ENCODE data around the gene SERPINB10.
"Not testable (repeated sequence)": the region's sequence is repeated elsewhere in the genome, so short reads cannot be mapped to it uniquely, and the experiment has no call there.

SERPINB10 gene

DNA sequence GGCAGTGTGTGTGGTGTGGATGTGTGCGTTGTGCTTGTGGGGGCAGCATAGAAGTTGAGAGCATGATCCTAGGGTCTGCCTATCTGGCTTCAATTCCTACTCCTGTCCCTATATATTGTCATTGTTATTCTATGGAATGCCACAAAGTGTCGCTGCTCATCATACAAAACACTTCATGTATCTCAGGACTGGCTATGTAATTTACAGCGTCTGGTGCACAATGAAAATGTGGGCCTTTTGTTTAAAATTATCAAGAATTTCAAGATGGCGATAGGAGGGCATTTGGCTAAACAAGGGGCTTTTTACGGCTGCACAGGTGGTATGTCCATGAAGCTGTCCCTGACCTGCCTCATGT is 16.8 kb upstream of the SERPINB10 start:
- DNase-seq = no peak

DNA sequence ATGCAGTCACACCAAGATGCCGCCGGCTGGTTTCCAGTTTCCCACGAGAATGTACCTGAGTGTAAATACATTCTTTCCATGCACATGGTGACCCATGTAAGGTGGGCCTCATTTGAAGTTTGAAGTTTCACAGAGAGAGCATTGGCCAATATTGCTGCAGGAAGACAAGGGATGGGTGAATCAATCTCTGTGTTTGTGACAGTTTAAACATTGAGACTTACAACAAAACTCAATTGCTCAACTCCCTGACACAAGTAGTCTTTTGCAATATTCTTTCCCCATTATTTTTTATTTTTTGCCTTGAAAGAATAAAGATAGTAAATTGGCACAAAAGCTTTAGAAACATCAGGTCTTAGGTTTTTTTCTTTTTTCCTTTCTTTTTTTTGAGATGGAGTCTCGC is 15.2 kb upstream of the SERPINB10 start:
- DNase-seq = no peak

DNA sequence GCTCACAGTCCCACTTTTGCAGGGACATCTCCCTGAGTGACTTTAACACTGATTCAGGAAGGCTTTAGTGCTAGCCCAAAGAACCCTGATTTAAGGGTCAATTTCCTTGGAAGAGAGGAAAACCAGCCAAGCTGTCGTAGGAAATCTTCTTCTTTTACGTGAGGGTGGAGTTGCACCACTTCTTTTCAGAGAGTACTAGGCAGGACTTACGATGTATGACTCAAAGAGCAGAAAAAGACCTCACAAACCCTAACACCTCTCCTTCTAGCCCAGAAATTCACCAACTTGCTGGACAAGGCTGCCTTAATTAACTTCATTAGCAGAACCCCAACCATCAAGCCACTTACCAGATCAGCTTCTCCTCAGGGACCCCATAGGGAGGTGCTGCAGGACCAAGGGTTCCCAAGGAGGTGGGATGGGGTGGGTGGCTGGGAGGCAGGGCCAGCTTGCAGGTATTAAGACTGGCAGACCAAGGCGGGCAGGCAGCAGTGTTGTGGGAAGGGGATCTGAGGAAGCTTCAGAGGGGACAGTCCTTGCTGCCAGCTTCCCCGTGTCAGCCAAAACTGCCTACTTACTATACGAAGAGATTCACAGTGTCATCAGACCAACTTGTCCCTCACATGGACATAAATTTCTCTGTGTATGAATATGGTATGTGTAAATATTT is 13.5 kb upstream of the SERPINB10 start:
- no peak for DNase-seq

DNA sequence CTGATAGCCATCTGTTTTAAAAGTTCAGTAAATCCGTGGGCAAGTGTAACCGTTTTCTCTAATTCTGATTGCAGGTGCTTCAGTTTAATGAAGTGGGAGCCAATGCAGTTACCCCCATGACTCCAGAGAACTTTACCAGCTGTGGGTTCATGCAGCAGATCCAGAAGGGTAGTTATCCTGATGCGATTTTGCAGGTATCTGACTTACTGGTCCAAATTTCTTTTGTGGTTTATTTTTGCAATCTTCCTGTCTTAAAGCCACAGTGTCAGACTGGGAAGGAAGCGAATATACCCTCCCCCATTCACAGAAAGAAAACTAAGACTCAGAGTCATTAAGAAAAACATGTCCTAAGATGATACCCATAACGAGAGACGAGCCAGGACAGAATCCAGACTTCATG is 12.6 kb upstream of the SERPINB10 start:
- no peak for DNase-seq

DNA sequence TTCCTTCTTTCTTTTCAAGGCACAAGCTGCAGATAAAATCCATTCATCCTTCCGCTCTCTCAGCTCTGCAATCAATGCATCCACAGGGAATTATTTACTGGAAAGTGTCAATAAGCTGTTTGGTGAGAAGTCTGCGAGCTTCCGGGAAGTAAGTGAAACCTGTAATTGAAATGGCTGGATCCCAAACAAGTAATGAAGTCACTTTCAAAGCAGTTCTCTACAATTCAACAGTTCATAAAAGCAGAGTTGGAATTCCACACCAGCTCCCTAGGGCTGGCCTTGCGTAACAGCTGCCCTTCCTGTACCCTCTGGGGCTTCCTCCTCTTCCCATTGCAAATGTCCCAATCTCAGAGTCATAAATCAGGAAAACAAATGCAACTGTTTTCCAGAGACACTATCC is 10.7 kb upstream of the SERPINB10 start:
- DNase-seq = no peak

DNA sequence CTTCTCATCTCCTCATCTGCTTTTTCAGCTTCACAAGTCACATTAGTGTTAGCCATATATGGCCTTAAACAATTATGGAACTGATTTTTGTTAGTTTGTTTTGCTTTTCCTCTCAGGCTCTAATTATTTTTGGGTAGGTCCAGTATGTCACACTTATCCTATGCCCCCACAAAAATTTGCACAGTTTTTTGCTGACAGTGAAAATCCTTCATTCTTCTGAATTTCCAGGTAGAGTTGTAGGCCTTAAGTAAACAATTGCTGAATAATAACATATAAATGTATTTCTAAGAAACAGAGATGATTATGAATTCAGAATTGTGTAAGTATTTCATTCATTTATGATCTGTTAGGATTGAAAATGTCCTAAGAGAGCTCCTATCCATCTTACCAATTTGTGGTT is 8.6 kb upstream of the SERPINB10 start:
- no peak for DNase-seq

DNA sequence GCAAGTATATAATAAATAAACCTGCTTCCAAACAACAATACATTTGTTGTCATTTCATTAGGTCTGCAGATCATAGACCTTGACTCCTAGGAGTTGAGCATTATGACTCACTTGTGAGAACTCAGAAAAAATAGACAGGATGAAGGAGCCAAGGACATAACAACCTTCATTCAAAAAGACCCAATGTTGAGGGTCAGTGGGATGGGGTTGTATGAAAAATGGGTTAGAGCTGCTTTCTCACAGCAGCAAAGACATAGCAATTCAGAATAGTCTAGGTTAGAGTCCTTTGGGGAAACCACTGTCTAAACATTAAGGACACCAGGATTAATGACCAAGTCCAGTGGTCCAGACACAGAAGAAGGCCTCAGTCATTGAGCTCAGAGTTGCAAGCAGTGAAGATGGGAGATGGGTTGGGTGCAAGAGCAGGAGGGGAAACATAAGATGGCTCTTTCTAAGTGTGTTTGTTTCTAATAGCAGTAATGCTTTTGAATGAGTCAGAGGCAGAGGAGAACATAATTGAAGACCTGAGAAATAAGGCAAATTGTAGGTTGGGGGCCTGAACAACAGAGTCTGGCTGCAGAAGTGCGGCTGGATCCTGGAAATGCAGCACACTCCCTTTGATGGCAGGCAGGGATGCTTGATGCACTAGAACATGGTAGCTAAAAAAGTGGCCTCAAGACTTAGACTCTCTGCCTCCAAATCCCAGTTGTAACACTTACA is 3.7 kb upstream of the SERPINB10 start:
- DNase-seq = no peak

DNA sequence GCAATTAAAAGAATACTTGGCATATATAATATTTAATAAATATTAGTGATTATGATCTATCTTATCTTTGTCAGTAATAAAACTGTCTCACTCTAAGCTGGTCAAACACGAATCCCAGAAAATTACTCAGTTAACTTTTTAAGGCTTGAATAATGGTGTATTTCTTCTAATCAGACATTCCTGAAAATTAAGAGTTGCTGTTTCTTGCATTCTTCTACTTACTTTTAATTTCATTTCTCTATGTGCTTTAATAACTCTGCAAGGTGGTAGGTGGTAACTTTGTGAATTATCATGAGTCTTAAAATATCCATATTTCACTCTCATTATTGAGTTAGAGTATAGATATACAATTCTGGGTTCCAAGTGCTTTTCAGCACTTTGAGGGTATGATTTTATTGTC is 3.1 kb upstream of the SERPINB10 start:
- no peak for DNase-seq

DNA sequence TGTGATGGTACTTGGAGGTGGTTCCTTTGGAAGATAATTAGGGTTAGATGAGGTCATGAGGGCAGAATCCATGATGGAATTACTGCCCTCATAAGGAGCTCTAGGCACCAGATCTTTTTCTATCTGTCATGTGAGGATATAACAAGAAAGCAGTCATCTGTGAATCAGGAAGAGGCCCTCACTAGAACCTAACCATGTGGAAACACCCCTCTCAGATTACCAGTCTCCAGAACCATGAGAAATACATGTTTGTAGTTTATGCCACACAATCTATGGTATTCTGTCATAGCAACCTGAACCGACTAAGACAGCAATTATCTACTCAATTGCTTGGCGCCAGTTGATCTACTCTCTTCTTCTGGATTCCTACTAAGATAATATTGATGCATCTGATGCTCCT is 2.4 kb upstream of the SERPINB10 start:
- DNase-seq = no peak

DNA sequence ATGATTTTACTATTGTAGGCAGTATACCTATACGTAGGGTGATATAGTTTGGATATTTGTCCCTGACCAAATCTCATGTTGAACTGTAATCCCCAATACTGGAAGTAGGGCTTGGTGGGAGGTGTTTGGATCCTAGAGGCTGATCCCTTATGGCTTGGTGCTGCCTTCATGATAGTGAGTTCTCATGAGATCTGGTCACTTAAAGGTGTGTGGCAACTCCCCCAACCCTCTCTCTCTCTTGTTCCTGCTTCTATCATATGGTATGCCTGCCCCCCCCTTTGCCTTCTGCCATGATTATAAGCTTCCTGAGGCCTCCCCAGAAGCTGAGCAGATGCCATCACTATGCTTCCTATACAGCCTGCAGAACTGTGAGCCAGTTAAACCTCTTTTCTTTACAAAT is 1.7 kb upstream of the SERPINB10 start:
- no peak for DNase-seq

DNA sequence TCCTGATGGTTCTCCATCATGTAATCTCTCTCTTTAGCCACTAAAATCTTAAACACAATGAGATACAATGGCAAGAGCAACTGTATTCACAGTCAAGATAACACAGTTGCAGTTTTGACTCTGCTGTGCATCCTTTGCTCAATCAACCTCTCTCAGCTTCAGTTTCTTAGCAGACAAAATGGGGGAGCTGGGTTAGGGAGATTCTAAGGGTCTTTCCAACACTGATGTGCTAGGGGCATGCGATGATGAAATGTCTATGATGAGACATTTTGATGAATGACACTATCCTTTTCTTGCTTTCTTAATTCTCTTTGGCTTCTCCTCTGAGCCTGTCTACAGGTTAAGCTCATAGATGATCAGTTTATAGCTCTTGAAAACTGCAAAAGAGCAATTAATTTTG is 1.1 kb downstream of the SERPINB10 start:
- no peak for DNase-seq

DNA sequence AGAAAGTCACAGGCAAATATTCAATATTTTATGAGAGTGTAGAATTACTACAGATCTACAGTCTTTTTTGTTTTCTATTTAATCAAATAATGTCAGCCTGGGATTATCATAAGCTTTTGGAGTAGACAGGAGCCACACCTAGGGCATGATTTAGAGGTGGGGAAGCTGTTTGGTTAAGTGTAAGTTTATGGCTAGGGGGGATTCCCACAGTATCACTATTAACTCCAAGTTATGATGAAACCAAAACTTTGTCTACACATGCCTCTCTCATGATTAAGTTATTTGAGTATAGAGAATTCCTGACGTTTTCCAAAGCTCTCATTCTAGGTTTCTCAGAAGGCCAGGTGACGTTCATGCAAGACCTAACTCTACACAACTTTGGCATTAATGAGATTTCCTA is 2.1 kb downstream of the SERPINB10 start:
- no peak for DNase-seq

DNA sequence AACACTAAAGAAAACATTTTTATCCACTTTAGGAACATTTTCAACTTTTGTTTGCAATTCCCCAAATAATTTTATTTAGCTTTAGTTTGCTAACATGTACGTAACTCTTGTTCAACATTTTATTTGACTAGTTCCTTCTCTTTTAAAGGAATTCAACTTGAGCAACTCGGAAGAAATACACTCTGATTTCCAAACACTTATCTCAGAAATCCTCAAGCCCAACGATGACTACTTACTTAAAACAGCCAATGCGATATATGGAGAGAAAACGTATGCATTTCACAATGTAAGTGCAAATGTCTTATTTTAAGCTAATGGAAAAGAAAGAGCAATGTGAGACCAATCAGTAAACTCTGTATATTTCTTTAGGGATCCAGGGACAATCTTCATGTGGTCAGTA is 10.1 kb downstream of the SERPINB10 start:
- no peak for DNase-seq

DNA sequence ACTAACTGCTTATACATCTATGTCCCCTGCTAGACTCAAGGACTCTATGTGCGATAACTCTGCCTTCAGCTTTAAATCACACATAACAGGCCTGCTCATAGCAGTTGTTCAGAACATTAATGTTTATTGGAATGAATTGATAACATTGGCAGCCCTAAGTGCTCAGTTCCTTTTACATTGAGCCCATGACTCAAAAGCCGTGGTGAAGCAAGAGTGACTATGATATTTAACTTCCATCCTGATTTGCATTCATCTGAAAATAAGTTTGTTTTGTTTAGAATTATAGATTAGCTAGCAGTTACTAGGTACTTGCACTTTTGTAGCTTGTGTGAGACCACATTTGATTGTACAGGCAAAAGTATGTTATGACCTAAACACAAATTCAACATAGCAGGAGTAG is 14.3 kb downstream of the SERPINB10 start:
- DNase-seq = no peak

DNA sequence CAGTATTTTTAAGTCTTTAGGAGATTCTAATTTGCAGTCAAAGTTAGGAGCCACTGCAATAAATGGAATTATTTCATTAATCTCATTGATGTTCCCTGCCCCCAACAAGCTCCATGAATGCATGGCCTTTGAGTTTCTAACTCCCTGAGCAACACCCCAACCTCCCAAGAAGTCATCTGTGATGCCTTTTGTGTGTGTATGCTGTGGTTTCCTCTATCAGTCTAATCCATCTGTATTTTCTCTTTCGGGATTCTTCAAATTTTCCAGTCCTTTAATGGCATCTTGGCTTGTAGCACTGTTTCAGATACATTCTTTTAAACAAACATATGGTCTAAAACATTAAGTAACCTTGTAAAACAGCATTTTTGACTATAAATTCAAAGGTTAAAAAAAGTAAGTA is 16.8 kb downstream of the SERPINB10 start:
- DNase-seq = no peak

DNA sequence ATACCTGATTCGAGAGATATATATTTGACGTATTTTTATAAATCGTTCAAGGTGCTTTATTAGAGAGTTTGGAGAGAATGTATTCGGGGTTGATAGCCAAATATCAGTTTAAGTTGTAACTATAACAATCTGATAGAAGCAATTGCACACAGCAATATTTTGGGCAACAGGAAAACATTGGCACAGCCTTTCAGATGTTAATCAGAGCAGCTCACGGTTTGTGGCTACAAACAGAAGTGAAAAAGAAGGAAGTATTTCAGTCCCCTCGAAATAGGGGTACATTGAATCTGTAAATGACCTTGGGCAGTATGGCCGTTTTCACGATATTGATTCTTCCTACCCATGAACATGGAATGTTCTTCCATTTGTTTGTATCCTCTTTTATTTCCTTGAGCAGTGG is 20.6 kb downstream of the SERPINB10 start:
- DNase-seq = no peak

DNA sequence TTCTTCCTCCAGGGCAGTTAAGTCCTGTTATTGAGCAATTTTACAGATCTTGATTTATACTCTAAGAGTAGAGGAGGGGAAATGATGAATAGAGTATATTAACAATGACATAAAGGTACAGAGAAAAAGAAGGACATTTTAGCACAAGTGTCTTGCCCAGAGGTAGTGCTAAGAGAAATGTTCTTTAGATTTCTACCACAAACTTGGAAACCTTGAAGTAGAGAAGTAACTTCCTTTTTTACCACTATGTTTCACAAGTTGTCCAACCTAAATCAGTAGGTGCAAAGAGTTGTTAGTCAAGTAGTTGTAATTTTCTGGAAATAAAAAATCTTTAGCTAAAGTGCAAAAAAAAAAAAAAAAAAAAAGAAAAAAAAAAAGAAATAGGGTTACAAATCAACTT is 21.6 kb downstream of the SERPINB10 start:
- not testable (repeated sequence) for DNase-seq

DNA sequence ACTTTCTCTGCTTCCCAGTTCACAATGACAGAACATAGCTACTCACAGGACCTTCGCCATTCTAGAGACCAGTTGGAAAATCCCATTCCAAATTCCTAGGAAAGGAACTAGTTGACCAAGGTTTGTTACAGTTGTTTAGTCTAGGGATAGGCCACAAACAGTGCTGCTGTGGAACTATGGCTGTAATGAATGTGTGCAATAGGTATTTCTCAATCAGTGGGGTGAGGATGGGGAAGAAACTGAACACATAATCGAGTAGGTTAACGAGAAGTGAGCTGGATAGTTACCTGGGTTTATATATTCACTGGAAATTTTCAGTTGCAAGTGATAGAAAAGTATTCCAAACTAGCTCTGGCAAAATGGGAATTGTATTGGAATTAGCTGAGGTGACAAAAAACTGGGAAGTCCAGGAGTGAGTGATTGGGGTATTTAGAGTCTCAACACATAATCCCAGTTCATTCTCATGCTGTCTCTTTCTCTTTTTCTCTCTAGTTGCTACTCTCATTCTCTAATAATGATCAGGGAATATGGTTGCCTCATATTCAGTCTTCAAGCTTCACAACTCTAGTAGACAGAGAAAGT is 23.1 kb downstream of the SERPINB10 start:
- no peak for DNase-seq

DNA sequence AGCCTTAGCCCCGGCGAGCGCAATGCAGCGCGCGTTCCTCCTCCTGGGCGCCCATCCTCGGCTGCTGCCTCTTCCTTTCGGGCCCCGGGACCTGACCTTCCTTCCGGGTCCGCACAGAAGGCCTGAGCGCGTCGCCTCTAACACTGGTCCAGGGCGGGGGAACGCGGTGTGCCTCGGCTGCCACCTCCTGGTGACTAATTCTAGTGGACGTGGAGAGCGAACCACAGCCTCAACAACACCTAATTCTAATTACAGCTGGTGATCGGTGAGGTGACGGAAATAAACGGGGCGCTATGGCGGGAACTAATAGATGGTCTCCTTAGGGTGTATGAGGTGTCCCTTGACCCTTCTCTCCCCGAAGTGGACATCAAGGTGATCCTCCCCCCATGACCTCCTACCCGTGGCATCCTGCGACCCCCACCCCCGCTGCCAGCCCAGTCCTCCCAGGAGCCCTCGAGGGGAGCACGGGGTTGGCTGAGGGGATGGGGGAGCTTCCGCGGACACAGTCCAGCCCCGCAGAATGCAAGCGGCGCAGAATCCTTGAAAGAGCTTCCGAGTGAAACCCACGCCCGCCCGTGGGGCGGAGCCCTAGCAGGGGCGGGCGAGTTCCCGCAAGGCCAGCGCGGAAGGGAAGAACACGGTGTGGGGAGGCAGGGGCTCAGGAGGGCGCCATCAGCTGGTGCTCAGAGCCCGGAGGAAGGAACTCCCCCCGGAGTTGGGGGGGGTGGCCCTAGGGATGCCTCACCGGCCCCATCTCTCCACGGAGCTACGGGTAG is 28.6 kb downstream of the SERPINB10 start:
- DNase-seq = peak in 48 of 51 donors; percentile 7 to 83 (median 56)

DNA sequence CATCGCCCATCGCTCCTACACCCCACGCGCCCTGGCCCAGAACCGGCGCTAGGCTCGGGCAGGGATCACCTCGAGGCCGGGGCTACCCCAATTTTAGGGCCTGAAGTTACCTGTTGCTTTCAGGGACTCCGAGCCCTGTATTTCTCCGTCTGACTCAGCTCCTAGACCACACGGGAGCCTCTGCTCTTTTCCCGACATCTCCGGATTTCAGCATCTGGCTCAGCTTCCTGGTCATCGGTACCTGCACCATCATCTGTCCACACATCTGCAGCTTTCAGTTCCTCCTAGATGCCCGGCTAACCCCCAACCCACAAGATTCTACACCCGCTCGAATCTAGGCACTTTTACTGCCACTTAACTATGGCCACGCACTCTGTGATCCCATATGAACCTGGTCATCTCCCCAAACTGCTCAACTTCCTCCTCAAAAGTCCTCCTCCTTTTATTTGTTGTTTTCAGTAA is 29.2 kb downstream of the SERPINB10 start:
- DNase-seq = peak in 1 of 51 donors; percentile 12

DNA sequence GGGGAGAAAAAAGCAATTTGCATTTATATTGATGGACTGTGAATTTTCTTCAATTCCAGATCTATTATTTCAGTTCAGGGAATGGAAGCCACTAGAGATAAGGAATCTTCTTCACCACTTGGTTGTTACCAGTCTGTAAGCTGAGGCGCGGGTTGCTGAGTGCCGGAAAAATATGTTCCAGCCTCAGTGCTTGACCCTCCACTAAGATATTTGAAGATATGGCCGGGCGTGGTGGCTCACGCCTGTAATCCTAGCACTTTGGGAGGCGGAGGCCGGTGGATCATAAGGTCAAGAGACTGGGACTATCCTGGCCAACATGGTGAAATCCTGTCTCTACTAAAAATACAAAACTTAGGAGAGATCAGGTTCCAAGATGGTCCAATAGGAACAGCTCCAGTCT is 32.2 kb downstream of the SERPINB10 start:
- DNase-seq = no peak

DNA sequence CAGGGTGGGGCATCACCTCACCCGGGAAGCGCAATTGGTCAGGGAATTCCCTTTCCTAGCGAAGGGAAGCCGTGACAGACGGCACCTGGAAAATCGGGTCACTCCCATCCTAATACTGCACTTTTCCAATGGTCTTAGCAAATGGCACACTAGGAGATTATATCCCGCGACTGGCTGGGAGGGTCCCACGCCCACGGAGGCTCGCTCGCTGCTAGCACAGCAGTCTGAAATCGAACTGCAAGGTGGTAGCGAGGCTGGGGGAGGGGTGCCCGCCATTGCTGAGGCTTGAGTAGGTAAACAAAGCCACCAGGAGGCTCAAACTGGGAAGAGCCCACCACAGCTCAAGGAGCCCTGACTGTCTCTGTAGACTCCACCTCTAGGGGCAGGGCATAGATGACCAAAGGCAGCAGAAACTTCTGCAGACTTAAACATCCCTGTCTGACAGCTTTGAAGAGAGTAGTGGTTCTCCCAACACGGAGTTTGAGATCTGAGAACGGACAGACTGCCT is 32.8 kb downstream of the SERPINB10 start:
- not testable (repeated sequence) for DNase-seq
